Measurements from ENCODE around the gene FRYL.

FRYL gene

GRCh38 chr4:48564151-48564550, 215.9 kb downstream of the FRYL start:
- DNase-seq (ENCODE audit: low read depth in 2 of 3, low spot score in 2 of 3), result no peak

- DNase-seq (ENCODE audit: low read depth in 2 of 3, low spot score in 2 of 3), result no peak
Measured at GRCh38 chr4:48558819-48559218, 221.3 kb downstream of the FRYL start.

GRCh38 chr4:48558026-48558425, 222.1 kb downstream of the FRYL start:
- no peak for DNase-seq (ENCODE audit: low read depth in 2 of 3, low spot score in 2 of 3)

GRCh38 chr4:48557478-48557877, 222.6 kb downstream of the FRYL start:
- DNase-seq (ENCODE audit: low read depth in 2 of 3, low spot score in 2 of 3), result no peak

- no peak for DNase-seq (ENCODE audit: low read depth in 2 of 3, low spot score in 2 of 3)
Measured at GRCh38 chr4:48556268-48556667, 223.8 kb downstream of the FRYL start.

GRCh38 chr4:48554606-48555005, 225.5 kb downstream of the FRYL start:
- no peak for DNase-seq (ENCODE audit: low read depth in 2 of 3, low spot score in 2 of 3)

GRCh38 chr4:48553720-48554119, 226.4 kb downstream of the FRYL start:
- DNase-seq (ENCODE audit: low read depth in 2 of 3, low spot score in 2 of 3), result no peak

- DNase-seq (ENCODE audit: low read depth in 2 of 3, low spot score in 2 of 3), result no peak
Measured at GRCh38 chr4:48546336-48546735, 233.7 kb downstream of the FRYL start.

GRCh38 chr4:48543796-48544195, 236.3 kb downstream of the FRYL start:
- no peak for DNase-seq (ENCODE audit: low read depth in 2 of 3, low spot score in 2 of 3)

GRCh38 chr4:48542888-48543287, 237.2 kb downstream of the FRYL start:
- DNase-seq (ENCODE audit: low read depth in 2 of 3, low spot score in 2 of 3), result no peak

- no peak for DNase-seq (ENCODE audit: low read depth in 2 of 3, low spot score in 2 of 3)
Measured at GRCh38 chr4:48539597-48539996, 240.5 kb downstream of the FRYL start.

GRCh38 chr4:48538358-48538757, 241.7 kb downstream of the FRYL start:
- DNase-seq (ENCODE audit: low read depth in 2 of 3, low spot score in 2 of 3), result no peak

- no peak for DNase-seq (ENCODE audit: low read depth in 2 of 3, low spot score in 2 of 3)
Measured at GRCh38 chr4:48526406-48526805, 253.7 kb downstream of the FRYL start.

- no peak for DNase-seq (ENCODE audit: low read depth in 2 of 3, low spot score in 2 of 3)
Measured at GRCh38 chr4:48518143-48518542, 261.9 kb downstream of the FRYL start.

- DNase-seq (ENCODE audit: low read depth in 2 of 3, low spot score in 2 of 3), result no peak
Measured at GRCh38 chr4:48509543-48509942, 270.5 kb downstream of the FRYL start.

GRCh38 chr4:48506716-48507115, 273.4 kb downstream of the FRYL start:
- DNase-seq (ENCODE audit: low read depth in 2 of 3, low spot score in 2 of 3), result no peak

GRCh38 chr4:48504352-48504751, 275.7 kb downstream of the FRYL start:
- no peak for DNase-seq (ENCODE audit: low read depth in 2 of 3, low spot score in 2 of 3)

GRCh38 chr4:48504026-48504330, 276.1 kb downstream of the FRYL start:
- no peak for DNase-seq (ENCODE audit: low read depth in 2 of 3, low spot score in 2 of 3)

- no peak for DNase-seq (ENCODE audit: low read depth in 2 of 3, low spot score in 2 of 3)
Measured at GRCh38 chr4:48503233-48504025, 276.6 kb downstream of the FRYL start.

- no peak for DNase-seq (ENCODE audit: low read depth in 2 of 3, low spot score in 2 of 3)
Measured at GRCh38 chr4:48499551-48500066, 280.5 kb downstream of the FRYL start.

GRCh38 chr4:48498895-48499294, 281.2 kb downstream of the FRYL start:
- no peak for DNase-seq (ENCODE audit: low read depth in 2 of 3, low spot score in 2 of 3)

- DNase-seq (ENCODE audit: low read depth in 2 of 3, low spot score in 2 of 3), result no peak
Measured at GRCh38 chr4:48495941-48496340, 284.1 kb downstream of the FRYL start.

GRCh38 chr4:48493452-48494100, 286.5 kb downstream of the FRYL start:
- no peak for DNase-seq (ENCODE audit: low read depth in 2 of 3, low spot score in 2 of 3)
